ENCODE measurements around the gene PSMC3.
"Not testable (repeated sequence)": the region's sequence is repeated elsewhere in the genome, so short reads cannot be mapped to it uniquely, and the experiment has no call there.

Gene PSMC3

GRCh38 chr11:47426062-47426956 is at the start of gene PSMC3:
Gene PSMC3, minus strand, starts transcription at chr11:47426439. Its CDS starts 160 bp downstream, at chr11:47426279.
- in situ Hi-C loops (cut with HindIII; ENCODE audit: low sequenced_read_pairs), result no loop called here

- in situ Hi-C loops (cut with HindIII; ENCODE audit: low sequenced_read_pairs), result no loop called here
Observed at GRCh38 chr11:47470671-47471070, 44.4 kb upstream of the PSMC3 start.

- in situ Hi-C loops (cut with HindIII; ENCODE audit: low sequenced_read_pairs), result no loop called here
Observed at GRCh38 chr11:47469361-47470179, 43.3 kb upstream of the PSMC3 start.

DNA sequence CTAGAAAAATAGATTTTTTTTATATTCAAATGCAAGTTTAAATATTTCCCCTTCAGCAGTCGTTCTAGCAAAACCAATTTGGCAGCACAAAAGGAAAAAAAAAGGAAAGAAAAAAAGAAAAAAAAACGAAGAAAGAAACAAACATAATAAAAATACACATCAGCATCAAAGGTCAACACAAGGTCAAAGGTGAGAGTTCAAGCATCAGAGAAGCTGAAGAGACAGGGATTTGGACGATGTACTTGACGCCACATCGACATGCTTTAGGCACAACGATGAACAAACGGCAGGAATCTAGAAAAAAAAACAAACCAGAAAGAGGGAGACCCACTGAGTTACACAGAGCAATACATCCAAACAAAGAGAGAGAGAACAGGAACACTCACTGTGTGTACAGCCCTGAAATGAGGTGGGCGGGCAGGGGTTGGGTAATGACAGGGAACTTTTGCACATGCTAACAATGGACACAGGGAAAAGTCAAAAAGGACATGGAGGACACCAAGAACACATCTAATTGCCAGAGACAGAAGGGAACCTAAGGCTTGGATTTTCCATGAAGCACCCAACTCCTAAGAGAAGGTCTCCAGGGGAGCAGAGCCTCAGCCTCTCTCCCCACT is 42.5 kb upstream of the PSMC3 start:
- in situ Hi-C loops (cut with HindIII; ENCODE audit: low sequenced_read_pairs), result no loop called here

DNA sequence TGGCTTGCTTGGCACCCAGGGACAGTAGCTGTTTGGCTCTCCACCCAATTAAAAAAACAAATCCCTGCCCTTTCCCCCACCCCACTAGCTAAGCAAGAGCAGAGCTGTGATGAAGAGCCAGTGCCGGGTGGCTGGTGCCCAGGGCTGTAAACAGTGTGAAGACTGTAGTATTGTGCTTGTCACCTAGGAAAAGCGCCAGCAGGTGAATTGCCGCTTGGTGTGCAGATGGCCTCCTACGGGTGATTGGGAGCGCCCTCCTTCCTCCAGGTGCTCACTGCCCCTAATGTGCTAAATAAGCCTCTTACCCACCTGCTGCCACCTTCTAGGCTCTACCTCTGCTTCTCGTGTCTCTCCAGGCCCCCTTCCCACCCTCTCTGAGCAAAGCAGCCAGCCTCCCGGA is 41.1 kb upstream of the PSMC3 start:
- in situ Hi-C loops (cut with HindIII; ENCODE audit: low sequenced_read_pairs), result no loop called here

GRCh38 chr11:47466701-47467250 is 40.5 kb upstream of the PSMC3 start:
- in situ Hi-C loops (cut with HindIII; ENCODE audit: low sequenced_read_pairs), result no loop called here

GRCh38 chr11:47466201-47466600 is 40.0 kb upstream of the PSMC3 start:
- in situ Hi-C loops (cut with HindIII; ENCODE audit: low sequenced_read_pairs), result no loop called here

- in situ Hi-C loops (cut with HindIII; ENCODE audit: low sequenced_read_pairs), result no loop called here
Observed at GRCh38 chr11:47464483-47464882, 38.2 kb upstream of the PSMC3 start.

DNA sequence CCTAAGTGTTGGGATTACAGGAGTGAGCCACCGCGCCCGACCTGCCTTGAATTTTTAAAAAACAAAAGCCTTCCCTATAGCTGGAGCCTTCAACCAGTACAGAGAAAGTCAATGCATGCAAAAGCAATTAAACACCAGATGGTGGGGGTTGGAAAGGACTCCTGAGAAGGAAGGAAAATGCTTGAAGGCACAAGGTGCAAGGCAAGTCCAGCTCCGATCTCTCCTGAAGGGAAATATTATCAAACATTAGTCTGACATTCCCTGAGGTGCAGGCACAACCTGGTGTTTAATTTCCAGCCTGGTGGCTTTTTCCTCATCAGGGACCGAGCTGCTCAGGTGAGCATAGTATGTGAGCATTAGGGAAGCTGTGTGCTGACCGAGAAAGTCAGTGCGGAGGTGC is 35.6 kb upstream of the PSMC3 start:
- in situ Hi-C loops (cut with HindIII; ENCODE audit: low sequenced_read_pairs), result no loop called here

DNA sequence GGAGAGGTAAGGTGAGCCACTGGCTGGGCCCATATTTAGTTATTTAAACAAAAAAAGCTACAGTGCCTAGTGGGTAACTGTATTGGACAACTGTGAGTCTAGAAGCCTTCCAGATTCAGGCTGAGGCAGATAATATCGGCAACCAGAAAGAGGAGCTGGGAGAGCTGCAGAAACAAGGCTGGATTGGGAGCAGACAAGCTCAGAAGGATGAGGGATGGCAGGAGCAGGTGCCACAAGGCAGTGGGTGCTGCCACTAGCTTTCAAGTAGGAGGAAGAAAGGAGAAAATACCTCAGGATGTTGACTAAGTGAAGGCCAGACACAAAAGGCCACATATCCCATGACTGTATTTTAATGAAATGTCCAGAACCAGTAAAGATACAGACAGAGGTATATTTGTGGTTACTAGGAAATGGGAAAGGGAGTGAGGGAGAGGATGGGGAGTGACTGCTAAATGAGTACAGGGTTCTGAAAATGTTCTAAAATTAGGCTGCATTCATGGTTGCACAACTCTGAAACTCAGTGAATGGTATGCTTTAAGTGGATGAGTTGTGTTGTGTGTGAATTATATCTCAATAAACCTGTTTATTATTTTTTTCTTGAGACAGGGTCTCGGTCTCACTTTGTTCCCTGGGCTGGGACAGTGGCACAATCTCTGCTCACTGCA is 34.5 kb upstream of the PSMC3 start:
- in situ Hi-C loops (cut with HindIII; ENCODE audit: low sequenced_read_pairs), result no loop called here

DNA sequence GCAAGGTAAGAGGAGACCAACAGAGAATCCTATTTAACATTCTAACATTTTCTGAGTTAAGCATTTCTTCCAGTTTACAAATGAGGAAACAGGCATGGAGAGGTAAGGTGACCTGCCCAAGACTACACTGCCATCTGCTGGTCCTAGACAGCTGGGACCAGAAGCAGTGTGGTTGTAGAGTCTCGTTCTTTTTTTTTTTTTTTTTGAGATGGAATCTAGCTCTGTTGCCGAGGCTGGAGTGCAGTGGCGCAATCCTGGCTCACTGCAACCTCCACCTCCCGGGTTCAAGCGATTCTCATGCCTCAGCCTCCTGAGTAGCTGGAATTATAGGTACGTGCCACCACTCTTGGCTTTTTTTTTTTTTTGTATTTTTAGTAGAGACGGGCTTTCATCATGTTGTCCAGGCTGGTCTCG is 28.0 kb upstream of the PSMC3 start:
- in situ Hi-C loops (cut with HindIII; ENCODE audit: low sequenced_read_pairs), result not testable (repeated sequence)

DNA sequence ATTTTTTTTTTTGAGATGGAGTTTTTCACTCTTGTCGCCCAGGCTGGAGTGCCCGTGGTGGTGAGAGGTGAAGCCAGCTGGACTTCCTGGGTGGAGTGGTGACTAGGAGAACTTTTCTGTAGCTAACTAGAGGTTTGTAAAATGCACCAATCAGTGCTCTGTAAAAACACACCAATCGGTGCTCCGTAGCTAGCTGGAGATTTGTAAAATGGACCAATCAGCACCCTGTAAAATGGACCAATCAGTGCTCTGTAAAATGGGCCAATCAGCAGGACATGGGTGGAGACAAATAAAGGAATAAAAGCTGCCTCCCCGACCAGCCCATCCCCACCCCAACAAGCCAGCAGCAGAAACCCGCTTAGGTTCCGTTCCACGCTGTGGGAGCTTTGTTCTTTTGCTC is 27.1 kb upstream of the PSMC3 start:
- in situ Hi-C loops (cut with HindIII; ENCODE audit: low sequenced_read_pairs), result no loop called here

DNA sequence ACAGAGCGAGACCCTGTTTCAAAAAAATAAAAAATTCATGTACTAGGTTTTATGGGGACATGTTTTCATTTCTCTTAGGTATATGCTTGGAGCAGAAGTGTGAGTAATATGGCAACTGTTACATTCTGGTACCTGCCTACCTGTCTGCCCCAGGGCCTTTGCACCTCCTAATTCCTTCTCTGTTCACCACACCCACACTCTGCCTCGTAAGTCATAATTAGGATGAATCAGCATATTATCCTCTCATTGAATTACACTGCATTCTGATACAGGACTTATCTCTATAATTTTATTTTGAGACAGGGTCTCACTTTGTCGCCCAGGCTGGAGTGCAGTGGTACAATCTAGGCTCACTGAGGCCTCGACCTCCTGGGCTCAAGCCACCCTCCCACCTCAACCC is 25.8 kb upstream of the PSMC3 start:
- in situ Hi-C loops (cut with HindIII; ENCODE audit: low sequenced_read_pairs), result no loop called here

GRCh38 chr11:47451436-47451835 is 25.2 kb upstream of the PSMC3 start:
- in situ Hi-C loops (cut with HindIII; ENCODE audit: low sequenced_read_pairs), result no loop called here

- in situ Hi-C loops (cut with HindIII; ENCODE audit: low sequenced_read_pairs), result no loop called here
Observed at GRCh38 chr11:47449541-47449940, 23.3 kb upstream of the PSMC3 start.

DNA sequence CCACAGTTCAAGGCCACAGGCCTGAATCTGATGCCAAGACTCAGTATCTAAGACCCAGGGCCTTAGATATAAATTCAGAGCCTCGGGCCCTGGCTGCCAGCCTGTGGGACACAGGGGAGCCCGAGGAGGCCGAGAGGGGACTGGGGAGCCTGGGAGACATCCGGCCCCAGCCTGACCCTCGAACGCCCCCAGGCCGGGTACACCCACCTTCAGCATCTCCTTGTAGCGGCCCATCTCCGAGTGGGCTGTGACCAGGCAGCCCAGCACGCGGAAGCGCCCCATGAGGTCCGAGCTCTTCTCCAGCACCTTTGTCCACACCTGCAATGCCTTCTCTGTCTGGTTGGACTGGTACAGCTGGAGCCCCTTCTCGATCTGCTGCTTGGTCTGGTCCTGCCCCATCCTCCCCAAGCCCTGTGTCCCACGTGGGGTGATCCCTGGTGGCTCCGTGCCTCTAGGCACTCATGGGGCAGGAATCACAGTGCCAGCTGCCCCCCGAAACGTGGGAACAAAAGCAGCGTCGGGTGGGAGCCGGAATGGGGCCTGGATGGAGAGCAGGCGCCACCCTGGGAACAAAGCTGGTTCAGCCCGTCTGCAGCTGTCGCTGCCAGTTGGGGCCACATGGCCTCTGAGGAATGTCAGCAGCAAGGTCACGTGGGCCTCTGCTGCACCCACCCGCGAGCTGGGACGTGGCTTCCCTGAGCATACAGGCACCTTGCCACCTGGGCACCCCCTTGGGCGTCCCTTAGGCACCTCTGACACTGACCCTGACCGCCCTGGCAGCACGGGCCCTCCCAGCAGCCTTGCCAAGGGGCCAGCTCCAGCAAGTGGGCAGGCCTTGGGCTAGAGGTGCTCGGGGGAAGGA is 22.6 kb upstream of the PSMC3 start, which contains the start of gene RAPSN:
RAPSN (minus strand) TSS at position 571 of the 862 bp plus-strand sequence; CDS start at position 399, 172 bp downstream.
- in situ Hi-C loops (cut with HindIII; ENCODE audit: low sequenced_read_pairs), result no loop called here

- in situ Hi-C loops (cut with HindIII; ENCODE audit: low sequenced_read_pairs), result no loop called here
Observed at GRCh38 chr11:47447906-47448305, 21.7 kb upstream of the PSMC3 start.

DNA sequence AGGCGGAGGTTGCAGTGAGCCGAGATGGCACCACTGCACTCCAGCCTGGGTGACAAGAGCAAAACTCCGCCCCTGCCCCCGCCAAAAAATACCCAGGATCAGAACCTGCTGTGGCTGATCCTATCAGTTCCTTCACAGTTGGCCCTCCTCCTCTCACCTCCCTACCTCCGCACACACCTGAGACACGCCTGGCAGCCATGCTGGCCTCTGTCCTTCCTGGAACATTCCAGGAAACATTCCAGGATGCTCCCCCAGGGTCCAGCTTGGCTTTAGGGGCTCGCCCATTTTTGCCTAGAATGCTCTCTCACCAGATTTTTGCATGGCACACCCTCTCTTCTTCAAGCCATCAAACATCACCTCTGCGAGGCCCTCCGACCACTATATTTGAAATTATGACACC is 20.6 kb upstream of the PSMC3 start:
- in situ Hi-C loops (cut with HindIII; ENCODE audit: low sequenced_read_pairs), result no loop called here

DNA sequence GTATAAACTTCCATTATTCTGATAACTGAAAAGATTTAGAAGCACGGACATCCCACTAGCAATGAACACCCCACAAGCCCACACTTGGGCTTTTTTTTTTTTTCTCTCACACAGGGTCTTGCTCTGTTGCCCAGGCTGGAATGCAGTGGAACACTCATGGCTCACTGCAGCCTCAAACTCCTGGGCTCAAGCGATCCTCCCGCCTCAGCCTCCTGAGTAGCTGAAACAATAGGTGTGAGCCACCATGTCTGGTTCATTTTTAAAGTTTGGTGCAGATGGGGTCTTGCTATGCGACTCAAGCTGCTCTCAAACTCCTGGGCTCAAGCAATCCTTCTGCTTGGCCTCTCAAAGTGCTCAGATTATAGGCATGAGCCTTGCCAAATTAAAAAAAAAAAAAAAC is 19.6 kb upstream of the PSMC3 start:
- in situ Hi-C loops (cut with HindIII; ENCODE audit: low sequenced_read_pairs), result no loop called here

DNA sequence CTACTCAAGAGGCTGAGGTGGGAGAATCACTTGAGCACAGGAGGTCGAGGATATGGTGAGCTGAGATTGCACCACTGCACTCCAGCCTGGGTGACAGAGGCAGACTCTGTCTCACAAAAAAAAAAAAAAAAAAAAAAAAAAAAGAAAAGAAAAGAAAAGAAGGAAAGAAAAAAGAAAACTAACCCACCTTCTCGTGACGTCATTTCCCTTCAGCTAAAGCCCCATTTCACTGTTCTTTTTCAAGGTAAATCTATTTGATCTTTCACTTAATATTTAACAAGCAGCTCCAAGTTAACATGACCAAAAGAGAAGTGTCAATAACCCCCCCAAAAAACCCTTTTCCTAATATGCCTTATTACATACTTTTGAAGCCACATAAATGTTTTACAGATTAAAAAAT is 17.6 kb upstream of the PSMC3 start:
- in situ Hi-C loops (cut with HindIII; ENCODE audit: low sequenced_read_pairs), result no loop called here
